ENCODE measurements around the gene ACTR1B. TPM values are rescaled to one million over a fixed set of nuclear protein-coding genes. Genes with fewer than 3 reads are reported as not detected.

ACTR1B gene
- total and polyA plus RNA-seq, 2 experiments from 2014 or later: 27.2 to 42.5 TPM

DNA sequence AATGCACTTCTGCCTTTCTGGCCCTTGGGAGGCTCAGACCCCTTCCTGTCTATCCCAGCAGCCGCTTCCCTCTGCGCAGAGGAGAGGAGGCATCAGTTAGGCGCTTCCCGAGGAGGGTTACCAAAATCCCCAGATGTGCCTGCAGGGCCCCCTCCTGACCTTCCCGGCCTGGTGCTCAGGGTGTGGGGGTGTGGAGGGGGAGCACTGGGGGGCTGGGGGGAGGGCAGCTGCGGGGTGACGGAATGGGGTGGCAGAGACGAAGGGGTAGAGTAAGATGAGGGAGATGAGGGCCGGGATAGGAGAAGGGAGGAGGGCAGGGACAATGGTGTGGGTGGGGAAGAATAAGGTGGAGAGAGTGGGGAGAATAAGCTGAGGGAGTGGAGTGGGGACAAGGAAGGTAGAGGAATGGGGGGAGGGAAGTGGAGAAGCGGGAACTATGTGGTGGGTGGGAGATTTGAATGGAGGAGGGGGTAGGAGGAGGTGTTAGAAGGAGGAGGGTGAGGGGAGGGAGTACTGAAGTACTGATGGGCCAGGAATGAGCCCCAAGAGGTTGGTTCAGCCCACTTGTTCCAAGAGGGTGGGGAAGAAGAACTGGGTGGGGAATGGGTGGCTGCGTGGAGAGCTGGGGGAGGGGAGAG is 43.0 kb upstream of the ACTR1B start:
- Histone ChIP-seq H3K4me1 (ENCODE audit: insufficient read depth) (no peaks in the 10 kb centered on the region), H3K27ac (ENCODE audit: low read depth) (no peak overlapping the region), H2AFZ (no peak overlapping the region), H4K20me1 (replicated peaks; ENCODE audit: insufficient read depth) (no peaks in the 10 kb centered on the region), H3K4me2 (no peak overlapping the region), H3K9me2 (ENCODE audit: insufficient read depth) (no peaks in the 10 kb centered on the region), H3K36me3 (ENCODE audit: insufficient read depth) (no peaks in the 10 kb centered on the region), H3K27me3 (ENCODE audit: insufficient read depth) (no peaks in the 10 kb centered on the region), H3F3A (replicated peaks; ENCODE audit: low read depth) (no peaks in the 10 kb centered on the region), H3K4me3 (no peak overlapping the region), H3K79me2 (replicated peaks; ENCODE audit: insufficient read depth) (no peaks in the 10 kb centered on the region)
- H3K9me3 Mint-ChIP-seq: no peaks in the 10 kb centered on the region; the same call in 2 of the 3 replicates
- H3K4me3 Mint-ChIP-seq: no peak overlapping the region
- peaks cover 2% of the 10 kb centered on the region; the same call in 1 of the 3 replicates for H3K36me3 Mint-ChIP-seq (ENCODE audit: low read depth)
- DNase-seq (ENCODE audit: low spot score): no peak
- H3K27ac Mint-ChIP-seq: no peak overlapping the region
- peaks cover 4% of the 10 kb centered on the region; the same call in 1 of the 3 replicates for H3K4me1 Mint-ChIP-seq
- no peak for ATAC-seq
- TF ChIP-seq ETS1 (IDR thresholded peaks at IDR 0.05): no peak
- peaks cover 1% of the 10 kb centered on the region for H3K27me3 Mint-ChIP-seq (ENCODE audit: insufficient read depth, low read depth, poor library complexity)

- ATAC-seq (no peak), DNase-seq (ENCODE audit: low spot score) (no peak)
- H3K4me2 ChIP-seq: no peak overlapping the region
- H3K4me1 ChIP-seq (ENCODE audit: insufficient read depth): no peaks in the 10 kb centered on the region
- no peaks in the 10 kb centered on the region for H4K20me1 ChIP-seq (replicated peaks; ENCODE audit: insufficient read depth)
- H3K36me3 Mint-ChIP-seq (ENCODE audit: low read depth): peaks cover 2% of the 10 kb centered on the region; the same call in 1 of the 3 replicates
- no peak overlapping the region for H3K27ac ChIP-seq (ENCODE audit: low read depth)
- no peak overlapping the region for H3K4me3 ChIP-seq
- no peaks in the 10 kb centered on the region; the same call in 2 of the 3 replicates for H3K9me3 Mint-ChIP-seq
- no peak overlapping the region for H2AFZ ChIP-seq
- no peaks in the 10 kb centered on the region for H3K36me3 ChIP-seq (ENCODE audit: insufficient read depth)
- H3F3A ChIP-seq (replicated peaks; ENCODE audit: low read depth): no peaks in the 10 kb centered on the region
- H3K9me2 ChIP-seq (ENCODE audit: insufficient read depth): no peaks in the 10 kb centered on the region
- no peak overlapping the region for H3K27ac Mint-ChIP-seq
- no peaks in the 10 kb centered on the region for H3K79me2 ChIP-seq (replicated peaks; ENCODE audit: insufficient read depth)
- peaks cover 4% of the 10 kb centered on the region; the same call in 1 of the 3 replicates for H3K4me1 Mint-ChIP-seq
- no peaks in the 10 kb centered on the region for H3K27me3 ChIP-seq (ENCODE audit: insufficient read depth)
- peaks cover 1% of the 10 kb centered on the region for H3K27me3 Mint-ChIP-seq (ENCODE audit: insufficient read depth, low read depth, poor library complexity)
- H3K4me3 Mint-ChIP-seq: no peak overlapping the region
- TF ChIP-seq EZH2 (IDR thresholded peaks at IDR 0.05; ENCODE audit: low read depth, unreplicated experiment) (no peak), ETS1 (IDR thresholded peaks at IDR 0.05) (no peak), CREB1 (CRISPR knock-in tag; IDR thresholded peaks at IDR 0.05; ENCODE audit: low read depth) (no peak), CTCF (conservative IDR thresholded peaks at IDR 0.05; ENCODE audit: low read depth in 2 of 2) (no peak), POLR2AphosphoS5 (IDR thresholded peaks at IDR 0.05; ENCODE audit: low read depth) (no peak)
- TF ChIP-seq, protein P1, sequence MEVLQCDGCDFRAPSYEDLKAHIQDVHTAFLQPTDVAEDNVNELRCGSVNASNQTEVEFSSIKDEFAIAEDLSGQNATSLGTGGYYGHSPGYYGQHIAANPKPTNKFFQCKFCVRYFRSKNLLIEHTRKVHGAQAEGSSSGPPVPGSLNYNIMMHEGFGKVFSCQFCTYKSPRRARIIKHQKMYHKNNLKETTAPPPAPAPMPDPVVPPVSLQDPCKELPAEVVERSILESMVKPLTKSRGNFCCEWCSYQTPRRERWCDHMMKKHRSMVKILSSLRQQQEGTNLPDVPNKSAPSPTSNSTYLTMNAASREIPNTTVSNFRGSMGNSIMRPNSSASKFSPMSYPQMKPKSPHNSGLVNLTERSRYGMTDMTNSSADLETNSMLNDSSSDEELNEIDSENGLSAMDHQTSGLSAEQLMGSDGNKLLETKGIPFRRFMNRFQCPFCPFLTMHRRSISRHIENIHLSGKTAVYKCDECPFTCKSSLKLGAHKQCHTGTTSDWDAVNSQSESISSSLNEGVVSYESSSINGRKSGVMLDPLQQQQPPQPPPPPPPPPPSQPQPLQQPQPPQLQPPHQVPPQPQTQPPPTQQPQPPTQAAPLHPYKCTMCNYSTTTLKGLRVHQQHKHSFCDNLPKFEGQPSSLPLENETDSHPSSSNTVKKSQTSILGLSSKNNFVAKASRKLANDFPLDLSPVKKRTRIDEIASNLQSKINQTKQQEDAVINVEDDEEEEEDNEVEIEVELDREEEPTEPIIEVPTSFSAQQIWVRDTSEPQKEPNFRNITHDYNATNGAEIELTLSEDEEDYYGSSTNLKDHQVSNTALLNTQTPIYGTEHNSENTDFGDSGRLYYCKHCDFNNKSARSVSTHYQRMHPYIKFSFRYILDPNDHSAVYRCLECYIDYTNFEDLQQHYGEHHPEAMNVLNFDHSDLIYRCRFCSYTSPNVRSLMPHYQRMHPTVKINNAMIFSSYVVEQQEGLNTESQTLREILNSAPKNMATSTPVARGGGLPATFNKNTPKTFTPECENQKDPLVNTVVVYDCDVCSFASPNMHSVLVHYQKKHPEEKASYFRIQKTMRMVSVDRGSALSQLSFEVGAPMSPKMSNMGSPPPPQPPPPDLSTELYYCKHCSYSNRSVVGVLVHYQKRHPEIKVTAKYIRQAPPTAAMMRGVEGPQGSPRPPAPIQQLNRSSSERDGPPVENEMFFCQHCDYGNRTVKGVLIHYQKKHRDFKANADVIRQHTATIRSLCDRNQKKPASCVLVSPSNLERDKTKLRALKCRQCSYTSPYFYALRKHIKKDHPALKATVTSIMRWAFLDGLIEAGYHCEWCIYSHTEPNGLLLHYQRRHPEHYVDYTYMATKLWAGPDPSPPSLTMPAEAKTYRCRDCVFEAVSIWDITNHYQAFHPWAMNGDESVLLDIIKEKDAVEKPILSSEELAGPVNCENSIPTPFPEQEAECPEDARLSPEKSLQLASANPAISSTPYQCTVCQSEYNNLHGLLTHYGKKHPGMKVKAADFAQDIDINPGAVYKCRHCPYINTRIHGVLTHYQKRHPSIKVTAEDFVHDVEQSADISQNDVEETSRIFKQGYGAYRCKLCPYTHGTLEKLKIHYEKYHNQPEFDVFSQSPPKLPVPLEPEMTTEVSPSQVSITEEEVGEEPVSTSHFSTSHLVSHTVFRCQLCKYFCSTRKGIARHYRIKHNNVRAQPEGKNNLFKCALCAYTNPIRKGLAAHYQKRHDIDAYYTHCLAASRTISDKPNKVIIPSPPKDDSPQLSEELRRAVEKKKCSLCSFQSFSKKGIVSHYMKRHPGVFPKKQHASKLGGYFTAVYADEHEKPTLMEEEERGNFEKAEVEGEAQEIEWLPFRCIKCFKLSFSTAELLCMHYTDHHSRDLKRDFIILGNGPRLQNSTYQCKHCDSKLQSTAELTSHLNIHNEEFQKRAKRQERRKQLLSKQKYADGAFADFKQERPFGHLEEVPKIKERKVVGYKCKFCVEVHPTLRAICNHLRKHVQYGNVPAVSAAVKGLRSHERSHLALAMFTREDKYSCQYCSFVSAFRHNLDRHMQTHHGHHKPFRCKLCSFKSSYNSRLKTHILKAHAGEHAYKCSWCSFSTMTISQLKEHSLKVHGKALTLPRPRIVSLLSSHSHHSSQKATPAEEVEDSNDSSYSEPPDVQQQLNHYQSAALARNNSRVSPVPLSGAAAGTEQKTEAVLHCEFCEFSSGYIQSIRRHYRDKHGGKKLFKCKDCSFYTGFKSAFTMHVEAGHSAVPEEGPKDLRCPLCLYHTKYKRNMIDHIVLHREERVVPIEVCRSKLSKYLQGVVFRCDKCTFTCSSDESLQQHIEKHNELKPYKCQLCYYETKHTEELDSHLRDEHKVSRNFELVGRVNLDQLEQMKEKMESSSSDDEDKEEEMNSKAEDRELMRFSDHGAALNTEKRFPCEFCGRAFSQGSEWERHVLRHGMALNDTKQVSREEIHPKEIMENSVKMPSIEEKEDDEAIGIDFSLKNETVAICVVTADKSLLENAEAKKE (CRISPR knock-in tag; IDR thresholded peaks at IDR 0.05): no peak
Measured at GRCh38 chr2:97706112-97706511, 42.3 kb upstream of the ACTR1B start.

Data from GM23338 (cell line).